GM10248 (cell line): ENCODE data around the gene SERPINB13.
"Not testable (repeated sequence)": the region's sequence is repeated elsewhere in the genome, so short reads cannot be mapped to it uniquely, and the experiment has no call there.

ENCODE experiments used
- CTCF ChIA-PET: fragments of 300-600 bp; sonication (Branson Sonifier 250); formaldehyde crosslinking; extraction: SDS; loops from one replicate; lab custom pipeline; 2021; ENCODE audit warnings: antibody characterized with exemption; lab: Yijun Ruan, JAX
- POLR2A ChIA-PET: fragments of 350-650 bp; sonication (Branson Sonifier 250); formaldehyde crosslinking; extraction: SDS; loops from one replicate; lab custom pipeline; 2020; ENCODE audit warnings: antibody characterized with exemption; lab: Yijun Ruan, JAX
- DNase-seq: peaks from one replicate; pipeline ENCODE4 v3.0.0; 2012; ENCODE audit errors: extremely low spot score
- TF ChIP-seq, protein P1 (sequence below): IDR thresholded peaks from 2 replicates; pipeline ENCODE4 v1.5.1; 2012; ENCODE audit warnings: mild to moderate bottlenecking, low read depth; ENCODE audit errors: extremely low read depth, missing control alignments, control extremely low read depth

The SERPINB13 gene

DNA sequence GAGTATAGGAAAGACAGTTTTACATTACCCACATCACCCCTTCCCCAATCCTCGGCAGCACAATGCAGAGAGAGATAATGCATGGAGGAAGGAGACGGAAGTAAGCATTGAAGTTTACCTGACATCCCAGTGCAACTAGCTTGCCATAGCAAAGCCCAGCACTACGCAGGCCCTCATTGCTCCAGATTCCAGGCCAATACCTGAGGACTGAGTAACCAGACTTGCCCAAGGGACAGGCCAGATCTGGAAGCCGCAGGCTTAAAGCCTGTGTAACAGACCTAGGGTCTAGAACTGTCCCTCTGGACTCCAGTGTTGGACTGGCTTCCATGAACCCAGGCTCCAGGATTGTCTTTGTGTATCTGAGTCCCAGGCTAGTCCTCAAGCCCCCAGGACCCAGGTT lies 39.3 kb downstream of the SERPINB13 start:
- no peak for DNase-seq
- TF ChIP-seq, protein P1, sequence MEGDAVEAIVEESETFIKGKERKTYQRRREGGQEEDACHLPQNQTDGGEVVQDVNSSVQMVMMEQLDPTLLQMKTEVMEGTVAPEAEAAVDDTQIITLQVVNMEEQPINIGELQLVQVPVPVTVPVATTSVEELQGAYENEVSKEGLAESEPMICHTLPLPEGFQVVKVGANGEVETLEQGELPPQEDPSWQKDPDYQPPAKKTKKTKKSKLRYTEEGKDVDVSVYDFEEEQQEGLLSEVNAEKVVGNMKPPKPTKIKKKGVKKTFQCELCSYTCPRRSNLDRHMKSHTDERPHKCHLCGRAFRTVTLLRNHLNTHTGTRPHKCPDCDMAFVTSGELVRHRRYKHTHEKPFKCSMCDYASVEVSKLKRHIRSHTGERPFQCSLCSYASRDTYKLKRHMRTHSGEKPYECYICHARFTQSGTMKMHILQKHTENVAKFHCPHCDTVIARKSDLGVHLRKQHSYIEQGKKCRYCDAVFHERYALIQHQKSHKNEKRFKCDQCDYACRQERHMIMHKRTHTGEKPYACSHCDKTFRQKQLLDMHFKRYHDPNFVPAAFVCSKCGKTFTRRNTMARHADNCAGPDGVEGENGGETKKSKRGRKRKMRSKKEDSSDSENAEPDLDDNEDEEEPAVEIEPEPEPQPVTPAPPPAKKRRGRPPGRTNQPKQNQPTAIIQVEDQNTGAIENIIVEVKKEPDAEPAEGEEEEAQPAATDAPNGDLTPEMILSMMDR, result no peak
- ChIA-PET POLR2A (no interaction called here), CTCF (no interaction called here)

DNA sequence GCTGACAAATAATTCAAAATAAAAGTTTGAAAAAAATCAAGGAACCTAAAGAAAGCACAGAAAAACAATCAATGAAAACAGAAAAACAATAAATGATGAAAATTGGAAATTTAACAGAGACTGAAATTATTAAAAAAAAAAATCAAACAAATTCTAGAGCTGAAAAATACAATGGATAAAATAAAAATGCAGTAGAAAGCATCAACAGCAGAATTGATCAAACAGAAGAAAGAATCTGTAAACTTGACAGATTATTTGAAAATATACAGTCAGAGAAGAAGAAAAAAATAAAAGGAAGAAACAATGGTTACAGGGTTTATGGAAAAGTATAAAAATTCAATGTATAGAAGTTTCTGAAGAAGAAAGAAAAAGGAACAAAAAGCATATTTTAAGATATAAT lies 40.7 kb downstream of the SERPINB13 start:
- DNase-seq, result no peak
- ChIA-PET CTCF (no interaction called here), POLR2A (no interaction called here)
- TF ChIP-seq, protein P1, result no peak

DNA sequence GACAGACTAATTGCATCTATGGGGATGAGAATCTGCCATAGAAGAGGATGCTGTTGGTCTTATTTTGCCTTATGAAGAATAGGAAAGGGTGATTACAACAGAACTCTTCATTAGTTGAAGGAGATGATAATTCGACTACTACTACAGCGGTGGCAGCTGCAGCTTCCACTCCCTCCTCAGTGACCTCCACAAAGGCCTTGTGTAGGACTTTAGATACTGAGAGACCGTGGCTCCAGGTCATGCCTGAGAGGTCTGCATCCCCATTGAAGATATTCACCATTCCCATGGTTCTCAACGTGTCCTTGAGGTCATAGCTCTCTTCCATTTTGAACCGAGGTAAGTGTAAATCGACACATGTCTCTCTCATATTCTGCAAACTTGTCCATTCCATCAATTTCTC lies 50.6 kb downstream of the SERPINB13 start:
- TF ChIP-seq, protein P1, result no peak
- no peak for DNase-seq
- POLR2A ChIA-PET, result no interaction called here
- CTCF ChIA-PET, result no interaction called here

DNA sequence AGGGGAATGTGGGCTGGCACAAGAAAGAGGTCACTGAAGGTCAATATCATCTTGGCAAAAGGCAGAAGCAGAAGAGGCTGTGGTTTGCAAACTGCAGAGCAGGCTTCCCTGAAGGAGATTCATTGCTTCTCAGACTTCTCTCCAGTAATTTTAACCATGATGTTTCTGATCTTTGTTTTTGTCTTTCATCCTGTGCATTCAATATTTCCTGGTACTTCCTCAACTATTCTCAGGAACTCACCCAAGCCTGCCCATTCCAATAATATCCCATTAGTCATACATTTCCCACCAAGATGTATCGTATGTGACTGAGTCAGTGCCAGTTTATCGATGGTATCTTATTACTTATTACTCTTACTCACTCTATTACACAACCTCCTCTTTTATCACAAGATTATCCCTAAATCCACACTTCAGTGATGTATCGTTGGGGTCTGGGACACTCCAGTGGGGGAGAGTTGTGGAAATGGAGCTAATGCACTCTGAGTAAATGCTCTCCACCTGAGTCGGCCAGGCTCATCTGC lies 54.1 kb downstream of the SERPINB13 start:
- CTCF ChIA-PET, POLR2A ChIA-PET, DNase-seq: not testable (repeated sequence)

DNA sequence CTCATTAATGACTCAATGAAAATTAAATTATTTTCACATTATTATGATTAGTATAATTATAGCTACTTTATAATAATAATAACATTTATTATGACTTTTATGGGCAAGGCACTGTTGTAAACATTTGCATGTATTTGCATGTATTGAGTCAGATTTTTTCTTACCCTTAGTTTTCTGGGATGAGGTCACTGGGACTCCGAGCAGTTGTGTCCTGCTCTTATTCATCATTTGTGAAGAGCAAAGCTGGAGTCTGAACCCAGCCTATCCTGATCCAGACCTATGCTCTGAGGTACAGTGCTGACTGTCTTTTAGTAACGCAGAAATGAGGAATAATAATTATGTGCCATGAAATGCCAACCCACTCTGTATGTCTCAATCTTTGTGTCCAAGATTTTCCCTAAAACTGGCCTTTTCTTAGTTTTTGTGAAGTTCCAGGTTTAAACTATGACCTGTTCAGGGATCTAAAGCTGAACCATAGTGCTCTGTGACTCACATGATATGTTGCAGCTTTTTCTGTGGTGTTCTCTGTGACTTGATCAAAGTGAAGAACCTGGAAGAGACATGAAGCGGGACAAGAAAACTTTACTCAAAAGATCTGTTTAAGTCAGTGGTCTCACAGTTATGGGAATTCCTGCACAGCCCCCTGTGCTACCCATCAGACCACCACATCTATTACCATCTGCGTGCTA lies 55.7 kb downstream of the SERPINB13 start:
- POLR2A ChIA-PET, result not testable (repeated sequence)
- CTCF ChIA-PET, result interaction anchor here (0.6 kb wide), 1 partner anchor 22 kb away, joined by 3 read pairs; no protein-coding TSS in a partner anchor

DNA sequence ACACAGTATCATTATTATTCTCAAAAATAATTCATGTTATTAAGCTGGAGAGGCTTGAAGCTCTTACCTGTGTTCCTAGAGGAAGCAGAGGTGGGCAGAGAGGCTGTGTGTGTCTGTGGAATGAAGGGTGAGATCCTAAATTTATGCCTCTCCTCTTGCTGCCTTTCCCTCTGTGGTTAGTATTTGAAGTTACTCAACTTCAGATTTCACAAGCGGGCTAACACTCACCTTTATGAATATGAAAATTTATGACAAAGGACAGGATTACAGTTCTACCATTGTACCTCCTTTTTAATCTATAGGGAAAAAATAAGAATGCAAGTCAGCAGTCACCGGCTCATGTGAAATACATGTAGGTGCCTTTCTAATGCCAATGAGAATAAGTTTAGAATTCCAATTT lies 57.0 kb downstream of the SERPINB13 start, which contains the start of gene SERPINB4:
SERPINB4 (minus strand) TSS at position 115 of the 400 bp plus-strand sequence. CDS start 679 bp downstream, outside the sequence.
- DNase-seq, CTCF ChIA-PET, POLR2A ChIA-PET: not testable (repeated sequence)

More for the DNA sequence above, 55.7 kb downstream of the SERPINB13 start:
- not testable (repeated sequence) for DNase-seq

DNA sequence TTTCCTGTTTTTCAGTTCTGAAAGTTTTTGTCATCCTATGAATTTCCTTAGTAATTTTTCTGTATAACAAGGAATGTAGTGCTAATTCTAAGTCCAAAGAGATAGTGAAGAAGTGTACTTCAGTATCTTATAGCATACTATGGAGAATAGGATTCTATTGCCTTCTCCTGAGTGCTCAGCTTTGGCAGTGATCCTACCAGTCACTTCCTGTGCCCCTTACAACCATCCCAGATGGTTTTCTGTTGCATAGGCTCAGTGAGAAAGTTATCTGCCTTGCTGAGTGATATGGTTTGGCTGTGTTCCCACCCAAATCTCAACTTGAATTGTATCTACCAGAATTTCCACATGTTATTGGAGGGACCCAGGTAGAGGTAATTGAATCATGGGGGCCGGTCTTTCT lies 57.6 kb downstream of the SERPINB13 start:
- DNase-seq, CTCF ChIA-PET, POLR2A ChIA-PET: not testable (repeated sequence)

DNA sequence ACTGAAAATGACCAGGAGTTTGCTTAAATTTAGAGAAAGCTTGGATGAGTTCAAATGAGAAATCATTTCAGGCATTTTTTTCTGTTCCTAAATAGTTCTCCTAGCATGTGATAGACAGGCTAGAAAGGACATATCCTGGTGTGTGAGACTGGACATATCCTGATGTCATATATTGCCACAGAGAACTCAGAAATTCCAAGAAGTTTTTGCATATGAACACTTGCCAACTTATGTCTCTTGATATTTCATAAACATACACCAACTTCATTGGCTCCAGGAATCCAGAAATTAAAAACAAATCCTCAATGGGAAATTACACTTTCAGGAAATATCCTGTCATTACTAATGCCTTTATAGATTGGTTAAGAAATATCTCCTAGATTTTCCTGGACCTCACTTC lies 59.8 kb downstream of the SERPINB13 start:
- TF ChIP-seq, protein P1, result no peak
- no peak for DNase-seq
- ChIA-PET CTCF (no interaction called here), POLR2A (no interaction called here)

DNA sequence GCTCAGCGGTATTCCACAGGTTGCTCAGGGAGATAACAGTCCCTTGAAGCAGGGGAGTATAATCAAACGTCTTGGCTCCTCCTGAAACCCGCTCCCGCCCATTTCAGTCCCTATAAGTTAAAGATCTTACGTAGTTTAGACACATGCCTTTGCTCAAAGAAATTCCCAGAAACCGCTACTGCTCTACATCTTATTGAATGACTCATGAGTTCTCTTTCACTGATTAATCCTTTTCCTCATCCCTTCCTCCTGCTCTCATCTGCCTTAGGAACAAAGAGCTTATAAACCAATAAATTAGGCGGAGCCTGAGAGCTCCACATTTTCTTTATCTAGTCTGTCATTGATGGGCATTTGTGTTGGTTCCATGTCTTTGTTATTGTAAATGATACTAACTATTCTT lies 61.1 kb downstream of the SERPINB13 start:
- ChIA-PET CTCF (no interaction called here), POLR2A (no interaction called here)
- no peak for DNase-seq
- TF ChIP-seq, protein P1, result no peak
